HG02571 (cell line): ENCODE results near the gene PSRC1.
"Not testable (repeated sequence)": the region's sequence is repeated elsewhere in the genome, so short reads cannot be mapped to it uniquely, and the experiment has no call there.

Experiments used
- ATAC-seq: cut with Tn5 transposase; IDR thresholded peaks from one replicate; pipeline ENCODE4 v1.9.1; 2021; ENCODE audit warnings: mild to moderate bottlenecking, moderate library complexity; ENCODE audit not compliant: unreplicated experiment

The PSRC1 gene

GRCh38 chr1:109282952-109283747, at the start of gene PSRC1:
TSS of gene PSRC1 (minus strand) at chr1:109283145.
- ATAC-seq: peak; percentile 95

DNA sequence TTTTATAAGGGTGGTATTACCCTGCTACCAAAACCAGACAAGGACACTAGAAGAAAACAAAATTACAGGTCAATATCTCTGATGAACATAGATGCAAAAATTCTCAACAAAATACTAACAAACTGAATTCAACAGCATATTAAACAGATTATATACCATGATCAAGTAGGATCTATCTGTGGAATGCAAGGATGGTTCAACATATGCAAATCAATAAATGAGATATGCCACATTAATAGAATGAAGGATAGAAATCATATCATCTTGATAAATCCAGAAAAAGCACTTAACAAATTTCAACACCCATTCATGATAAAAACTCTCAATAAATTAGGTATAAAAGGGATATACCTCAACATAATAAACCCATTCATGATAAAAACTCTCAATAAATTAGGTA, 48.2 kb upstream of the PSRC1 start:
- ATAC-seq: no peak

DNA sequence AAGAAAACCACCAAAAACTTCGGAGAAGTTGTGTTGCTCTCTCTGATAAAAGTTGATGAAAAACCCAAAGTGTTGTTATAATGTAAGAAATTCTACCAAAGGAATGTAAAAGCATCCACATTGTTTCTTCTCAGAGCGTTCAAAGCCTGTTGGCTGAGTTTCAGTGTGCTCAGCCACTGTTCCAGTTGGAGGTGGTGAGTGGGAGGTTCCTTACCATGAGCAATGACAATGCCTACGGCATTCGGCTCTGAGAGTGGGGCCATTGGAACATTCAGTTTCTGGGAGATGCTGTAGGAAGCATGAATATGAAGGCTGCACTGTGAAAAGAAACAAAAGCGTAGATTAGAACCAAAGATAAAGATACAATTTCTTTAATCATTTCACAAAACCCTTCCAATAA, 44.3 kb upstream of the PSRC1 start:
- ATAC-seq: no peak

DNA sequence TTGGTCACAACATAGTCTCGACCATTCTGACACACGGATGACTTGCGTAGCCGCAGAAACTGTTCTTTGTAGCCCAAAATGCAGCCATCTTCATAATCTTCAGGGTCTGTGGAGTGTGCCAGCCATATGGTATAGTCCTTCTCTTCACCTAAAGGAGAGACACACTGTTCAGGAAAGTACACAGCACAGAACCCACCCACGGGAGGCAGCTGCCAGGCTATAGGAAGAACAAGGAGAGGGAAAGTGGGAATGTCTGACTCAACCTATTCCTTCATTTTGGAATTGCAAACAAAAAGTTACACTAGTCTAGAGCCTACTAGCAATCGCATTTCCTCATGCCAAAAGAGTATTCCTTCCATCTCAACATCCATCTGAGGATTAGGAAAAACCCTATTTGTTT, 40.0 kb upstream of the PSRC1 start:
- no peak for ATAC-seq

DNA sequence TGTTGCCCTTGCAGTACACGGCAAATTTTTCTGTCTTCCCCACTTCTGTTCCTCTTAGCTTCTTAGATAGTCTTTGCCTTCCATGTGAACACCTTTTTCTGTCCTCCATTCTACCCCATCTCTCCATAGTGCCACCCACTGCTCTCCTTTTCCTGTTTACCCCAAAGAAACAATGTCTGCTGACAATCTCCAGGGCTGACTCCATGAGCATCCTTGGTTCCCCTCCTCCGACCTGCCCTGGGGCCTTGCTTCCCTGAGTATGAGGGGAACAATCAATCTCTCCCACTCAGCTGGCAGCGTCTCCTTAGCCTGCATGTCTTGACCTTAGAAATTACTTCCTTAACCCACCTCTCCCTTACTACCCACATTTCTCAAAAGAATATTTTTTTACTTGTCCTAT, 36.2 kb upstream of the PSRC1 start:
- ATAC-seq: no peak

GRCh38 chr1:109316506-109316905, 33.6 kb upstream of the PSRC1 start:
- ATAC-seq: no peak

- no peak for ATAC-seq
Observed at GRCh38 chr1:109315288-109315687, 32.3 kb upstream of the PSRC1 start.

DNA sequence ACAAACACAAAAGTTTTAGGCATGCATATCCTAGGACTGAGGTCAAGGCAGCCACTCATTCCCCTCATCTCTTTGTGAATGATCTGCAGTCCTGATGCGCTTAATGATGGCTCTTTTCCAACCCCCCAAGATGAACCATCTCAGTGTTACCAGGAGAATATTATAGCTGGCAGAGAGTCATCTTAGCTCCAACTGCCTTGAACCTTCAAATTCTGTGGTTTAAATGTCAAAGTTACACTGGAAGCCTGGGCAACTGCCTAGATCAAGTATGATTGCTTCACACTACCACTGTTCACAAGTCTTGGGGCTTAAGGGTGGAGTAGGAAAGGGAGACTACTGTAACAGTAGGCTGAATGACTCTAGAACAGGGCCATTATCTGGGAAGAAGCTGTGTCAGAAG, 31.9 kb upstream of the PSRC1 start:
- ATAC-seq: no peak

DNA sequence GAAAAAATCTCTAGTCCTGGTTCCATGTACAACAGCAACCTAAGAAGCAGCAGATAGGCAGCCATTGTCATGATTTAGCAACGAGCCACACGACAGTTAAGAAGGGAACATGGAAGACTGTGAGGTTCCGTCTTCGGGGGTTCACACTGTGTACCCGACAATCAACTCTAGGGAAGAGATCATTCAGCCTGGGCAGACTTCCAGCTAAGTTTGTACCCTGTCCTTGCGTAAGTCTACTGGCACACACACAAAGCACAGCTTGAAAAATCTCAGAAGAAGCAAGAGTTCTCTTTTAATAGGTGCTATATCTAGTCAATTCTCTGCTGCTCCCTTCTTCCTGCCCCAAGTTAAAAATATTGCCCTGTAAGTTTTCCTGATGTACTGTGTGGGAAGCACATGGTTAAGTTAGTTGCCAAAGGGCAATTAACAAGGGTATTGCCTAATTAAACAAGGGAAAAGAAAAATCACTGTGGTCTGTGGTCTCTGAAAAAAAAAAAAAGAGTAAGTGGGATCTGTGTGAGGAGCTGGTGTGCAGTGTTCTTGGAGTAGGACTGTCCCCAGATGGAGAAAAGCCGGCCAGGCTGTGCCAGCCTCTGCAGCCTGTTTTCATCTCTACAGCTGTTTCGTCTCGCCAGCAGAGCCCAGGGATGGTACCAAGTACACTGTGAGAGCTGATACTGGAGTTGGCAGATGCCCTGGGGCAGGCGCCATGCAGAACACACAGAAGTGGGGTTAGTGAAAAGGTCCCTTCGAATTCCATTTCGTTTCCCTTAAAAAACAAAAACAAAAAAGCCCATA, 30.2 kb upstream of the PSRC1 start:
- ATAC-seq: no peak

DNA sequence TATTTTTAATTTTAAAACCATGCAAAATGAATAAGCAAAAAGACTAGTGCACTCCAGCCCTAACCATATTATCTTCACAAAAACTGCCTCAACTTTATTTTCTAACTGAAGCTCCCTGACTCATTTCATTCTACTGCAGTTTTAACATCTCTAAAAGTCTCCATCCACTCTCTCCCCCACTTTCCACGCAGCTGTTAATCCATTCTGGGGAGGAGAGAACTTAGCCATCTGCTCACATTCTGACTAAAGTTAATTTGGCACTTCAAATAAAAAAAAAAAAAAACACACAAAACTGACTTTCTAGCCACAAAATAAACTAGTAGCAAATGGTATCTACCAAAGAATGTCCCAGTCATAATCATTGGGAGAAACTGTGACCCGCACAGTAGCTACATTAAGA, 29.3 kb upstream of the PSRC1 start:
- ATAC-seq: no peak

DNA sequence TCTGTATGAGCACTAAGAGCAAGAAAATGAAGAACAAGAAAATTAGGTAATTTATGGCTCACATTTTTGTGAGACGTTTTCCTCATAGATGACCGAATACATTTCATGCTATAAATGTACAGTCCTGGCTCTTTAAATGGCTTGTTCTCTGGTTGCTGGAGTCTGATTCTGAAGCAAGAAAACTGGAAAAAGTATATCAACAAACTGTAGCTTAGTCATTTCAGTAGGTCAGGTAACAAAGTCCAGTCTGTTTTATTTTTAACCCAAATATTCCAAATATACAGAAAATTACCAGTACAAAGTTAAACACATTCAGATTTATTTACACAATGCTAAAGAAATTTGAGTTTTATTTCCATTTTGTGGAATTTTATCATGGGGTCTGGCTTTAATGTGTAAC, 26.4 kb upstream of the PSRC1 start:
- no peak for ATAC-seq

- no peak for ATAC-seq
Observed at GRCh38 chr1:109307274-109308021, 24.5 kb upstream of the PSRC1 start.

DNA sequence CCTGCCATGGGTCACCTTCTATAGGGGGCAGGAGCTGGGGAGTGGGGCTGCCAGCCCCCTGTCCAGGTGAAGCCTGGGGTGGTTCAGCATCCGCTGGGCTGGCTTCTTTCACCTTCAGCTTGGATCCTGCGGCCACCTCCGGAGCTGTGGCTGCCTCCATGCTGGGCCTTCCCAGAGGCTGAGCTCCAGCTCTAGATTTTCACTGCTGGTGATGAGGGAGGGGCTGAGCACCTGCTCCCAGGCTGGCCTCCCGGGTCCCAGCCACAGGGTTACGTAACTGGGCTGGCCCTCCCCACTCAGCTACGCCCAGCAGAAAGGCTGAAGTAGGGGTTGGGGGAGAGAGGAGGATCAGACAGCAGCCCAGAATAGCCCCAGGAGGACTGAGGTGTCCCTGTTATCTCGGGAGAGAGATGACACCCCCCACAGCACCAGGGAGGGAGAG, 23.9 kb upstream of the PSRC1 start, which contains the start of gene MYBPHL:
Gene MYBPHL (minus strand): TSS at position 180 of the 442 bp plus-strand sequence. CDS start 20 bp downstream, at position 160.
- no peak for ATAC-seq

DNA sequence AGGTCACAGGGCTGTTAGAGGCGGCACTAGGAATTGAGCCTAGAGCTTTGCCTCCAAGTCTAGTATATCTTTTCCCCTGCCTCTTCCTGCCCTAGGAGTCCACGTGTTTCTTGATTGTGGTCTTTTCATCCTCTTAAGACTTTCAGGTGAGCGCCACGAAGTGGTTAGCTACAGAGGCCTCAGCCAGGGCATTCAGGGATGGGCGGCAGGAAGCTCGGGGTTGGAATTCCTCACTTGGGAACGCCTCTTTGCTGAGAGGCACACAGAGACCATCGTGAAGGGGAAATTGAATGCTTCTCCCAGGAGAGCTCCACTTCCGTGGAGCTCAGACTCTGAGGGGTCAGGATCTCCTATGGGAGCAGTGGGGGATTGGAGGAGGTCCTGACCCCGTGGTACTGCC, 23.0 kb upstream of the PSRC1 start:
- ATAC-seq: not testable (repeated sequence)

- ATAC-seq: no peak
Observed at GRCh38 chr1:109304226-109304920, 21.4 kb upstream of the PSRC1 start.

DNA sequence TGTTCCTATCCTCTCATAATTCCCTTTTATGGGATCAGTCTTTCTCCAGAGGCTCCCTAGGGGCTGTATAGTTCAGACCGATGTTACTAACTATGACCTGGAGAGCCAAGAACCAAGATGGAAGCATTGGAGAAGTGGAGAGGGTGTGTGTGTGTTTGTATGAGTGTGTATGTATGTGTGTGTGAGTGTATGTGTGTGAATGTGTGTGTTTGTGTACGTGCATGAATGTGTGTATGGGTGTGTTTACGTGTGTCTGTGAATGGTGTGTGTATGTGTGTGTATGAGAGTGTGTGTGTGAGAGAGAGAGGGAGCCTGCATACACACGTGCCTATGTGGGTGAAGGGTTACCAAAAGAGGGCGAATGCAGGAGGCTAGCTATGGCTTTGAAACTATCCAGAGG, 18.9 kb upstream of the PSRC1 start:
- ATAC-seq: no peak

- ATAC-seq: no peak
Observed at GRCh38 chr1:109300650-109301151, 17.8 kb upstream of the PSRC1 start.

DNA sequence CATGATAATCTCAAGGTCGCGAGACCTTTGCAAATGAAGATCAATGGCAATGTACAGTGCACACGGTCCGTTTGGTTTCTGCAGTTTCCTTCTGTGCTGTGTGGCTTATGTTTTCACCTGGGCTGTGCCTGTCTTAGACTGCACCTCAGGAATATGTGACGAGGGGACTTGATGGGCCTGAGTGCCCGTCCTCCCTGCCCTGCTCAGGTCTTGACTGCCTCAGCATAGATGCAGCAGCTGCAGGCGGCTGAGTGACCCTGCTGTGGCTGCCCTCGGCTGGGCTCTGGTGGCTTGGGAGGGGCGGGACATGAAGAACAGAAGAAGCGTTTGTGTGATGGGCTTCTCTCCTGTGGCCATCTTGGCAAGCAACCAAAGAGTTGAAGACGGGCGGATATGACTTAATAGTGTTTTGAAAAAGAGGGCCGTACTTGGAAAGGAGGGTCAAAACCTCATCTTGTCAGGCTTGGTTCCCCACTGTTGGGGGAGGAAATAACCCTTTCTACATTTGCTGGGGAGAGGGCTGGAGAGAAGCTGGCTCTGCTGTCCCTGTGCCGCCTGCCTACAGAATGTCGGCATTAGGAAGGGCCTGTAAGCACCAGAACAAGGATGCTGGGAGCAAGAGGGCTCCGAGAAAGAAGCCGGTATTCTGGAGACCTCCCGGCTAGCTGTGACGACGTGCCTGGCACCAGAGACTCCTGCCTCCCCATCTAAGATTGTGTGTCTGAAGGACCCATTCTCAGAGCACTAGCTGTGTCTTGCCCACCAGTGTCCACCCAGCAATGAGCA, 16.8 kb upstream of the PSRC1 start:
- ATAC-seq: no peak

DNA sequence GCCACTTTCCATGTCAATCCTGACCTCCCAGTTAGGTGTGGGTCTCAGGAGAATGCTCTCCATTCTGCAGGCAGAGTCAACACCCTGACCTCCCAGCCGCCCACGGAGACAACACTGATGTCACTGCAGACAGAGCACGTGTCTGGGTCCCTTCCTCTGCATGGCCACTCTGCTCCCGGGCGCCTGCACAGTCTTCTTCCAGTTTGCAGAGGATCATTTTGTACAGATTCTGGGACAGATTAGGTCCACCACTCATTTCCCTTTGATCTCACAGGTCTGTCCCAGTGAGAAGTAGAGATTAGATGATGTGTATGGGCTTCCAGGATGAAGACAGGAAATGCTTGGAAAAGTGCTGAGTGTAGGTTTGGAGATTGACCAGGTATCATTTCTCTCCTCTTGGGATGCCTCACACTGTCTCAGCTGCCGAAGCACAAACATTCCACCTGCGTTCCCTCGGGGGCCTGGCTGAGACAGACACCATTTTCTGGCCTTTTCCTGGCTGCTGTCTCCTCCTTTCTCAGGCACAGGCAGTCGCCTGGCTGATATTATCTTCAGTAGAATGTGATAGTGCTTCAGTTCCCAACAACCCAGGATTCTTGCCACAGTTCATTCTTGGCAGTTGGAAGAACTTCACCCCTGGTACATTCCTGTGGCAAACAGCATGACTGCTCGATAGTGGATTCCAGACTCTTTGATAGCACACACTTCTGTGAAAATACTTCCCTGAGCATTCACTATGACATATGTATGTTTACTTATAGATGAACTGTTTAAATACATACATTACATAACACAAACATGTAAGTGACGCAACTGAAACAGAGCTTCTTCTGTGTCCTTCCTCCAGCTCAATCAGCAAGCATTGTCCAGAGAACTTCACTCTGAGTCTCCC, 16.0 kb upstream of the PSRC1 start:
- no peak for ATAC-seq
